ENCODE measurements around the gene ACO2. TPM values are rescaled to one million over a fixed set of nuclear protein-coding genes. Genes with fewer than 3 reads are reported as not detected.
"Not testable (repeated sequence)": the region's sequence is repeated elsewhere in the genome, so short reads cannot be mapped to it uniquely, and the experiment has no call there.

The ACO2 gene
- total RNA-seq, 1 donor from 2014 or later: 114 TPM

DNA sequence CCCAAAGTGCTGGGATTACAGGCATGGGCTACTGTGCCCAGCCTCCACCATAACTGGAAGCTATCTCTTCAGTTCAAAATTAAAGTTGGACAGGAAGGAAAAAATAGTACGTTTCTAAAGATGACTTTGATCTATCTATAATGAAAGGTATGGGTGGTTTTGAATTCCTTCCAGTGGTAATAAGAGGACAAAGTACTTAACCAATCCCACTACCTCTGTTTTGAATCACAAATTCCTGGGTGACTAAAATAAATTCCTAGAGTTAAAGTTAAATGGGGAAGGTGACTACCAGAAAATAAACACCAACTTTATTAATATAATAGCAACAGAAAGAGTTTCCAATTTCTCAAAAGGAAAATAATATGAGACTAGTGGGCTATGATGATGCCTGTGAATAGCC lies 9.5 kb upstream of the ACO2 start:
- Mint-ChIP-seq H3K27me3 (ENCODE audit: unreplicated experiment) (no peaks in the 10 kb centered on the region), H3K4me1 (ENCODE audit: low read depth, unreplicated experiment) (no peaks in the 10 kb centered on the region)

GRCh38 chr22:41460071-41460470 lies 8.8 kb upstream of the ACO2 start:
- H3K36me3 Mint-ChIP-seq (ENCODE audit: unreplicated experiment); H3K9me3 Mint-ChIP-seq (ENCODE audit: unreplicated experiment); H3K4me1 Mint-ChIP-seq (ENCODE audit: low read depth, unreplicated experiment); H3K27ac Mint-ChIP-seq (ENCODE audit: unreplicated experiment); H3K4me3 Mint-ChIP-seq (ENCODE audit: unreplicated experiment); H3K27me3 Mint-ChIP-seq (ENCODE audit: unreplicated experiment); DNase-seq: not testable (repeated sequence)

More for the DNA sequence above, 9.5 kb upstream of the ACO2 start:
- TF ChIP-seq CTCF (IDR thresholded peaks at IDR 0.05; ENCODE audit: partially characterized antibody, unreplicated experiment): no peak
- no peak for DNase-seq
- Mint-ChIP-seq H3K4me3 (ENCODE audit: unreplicated experiment) (no peak overlapping the region), H3K9me3 (ENCODE audit: unreplicated experiment) (no peaks in the 10 kb centered on the region), H3K27ac (ENCODE audit: unreplicated experiment) (no peak overlapping the region), H3K36me3 (ENCODE audit: unreplicated experiment) (no peaks in the 10 kb centered on the region)

GRCh38 chr22:41461901-41462300 lies 7.0 kb upstream of the ACO2 start:
- DNase-seq: no peak
- H3K4me1 Mint-ChIP-seq (ENCODE audit: low read depth, unreplicated experiment): no peaks in the 10 kb centered on the region
- H3K27ac Mint-ChIP-seq (ENCODE audit: unreplicated experiment): no peak overlapping the region
- H3K4me3 Mint-ChIP-seq (ENCODE audit: unreplicated experiment): no peak overlapping the region
- no peak for TF ChIP-seq CTCF (IDR thresholded peaks at IDR 0.05; ENCODE audit: partially characterized antibody, unreplicated experiment)
- no peaks in the 10 kb centered on the region for H3K9me3 Mint-ChIP-seq (ENCODE audit: unreplicated experiment)
- H3K27me3 Mint-ChIP-seq (ENCODE audit: unreplicated experiment): no peaks in the 10 kb centered on the region
- H3K36me3 Mint-ChIP-seq (ENCODE audit: unreplicated experiment): no peaks in the 10 kb centered on the region

DNA sequence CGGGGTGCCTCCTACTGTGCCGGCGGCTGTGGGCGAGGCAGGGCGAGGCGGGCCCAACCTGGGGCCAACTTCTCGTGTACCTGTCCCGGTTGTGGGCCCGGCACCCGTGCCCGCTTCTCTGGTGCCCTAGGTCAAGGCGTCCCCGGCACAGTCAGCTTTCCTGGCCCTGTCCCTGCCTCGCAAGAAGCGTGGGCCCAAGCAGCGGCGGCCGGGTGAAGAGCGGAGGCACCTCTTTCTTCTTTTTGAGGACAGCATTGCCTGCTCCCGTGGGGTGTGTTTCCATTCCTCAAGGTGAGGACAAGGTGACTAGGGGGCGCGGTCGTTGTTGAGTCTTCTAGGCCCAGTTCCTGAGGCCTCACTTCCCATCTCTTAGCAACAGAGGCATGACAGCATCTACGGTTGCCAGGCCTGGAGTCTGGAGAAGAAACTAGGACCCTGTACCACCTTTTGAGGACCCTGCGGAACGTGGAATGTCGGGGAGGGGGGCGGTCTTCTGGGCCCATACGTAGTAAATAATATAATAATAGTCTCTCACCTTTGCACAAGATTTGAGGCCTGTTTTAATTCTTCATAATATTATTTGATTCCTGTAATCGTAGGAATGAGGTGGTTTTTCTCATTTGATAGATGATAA lies 418 bp downstream of the ACO2 start:
- no peaks in the 10 kb centered on the region for H3K36me3 Mint-ChIP-seq (ENCODE audit: unreplicated experiment)
- H3K9me3 Mint-ChIP-seq (ENCODE audit: unreplicated experiment): peaks cover 4% of the 10 kb centered on the region
- H3K4me1 Mint-ChIP-seq (ENCODE audit: low read depth, unreplicated experiment): peaks cover 6% of the 10 kb centered on the region
- peaks cover 5% of the 10 kb centered on the region for H3K27me3 Mint-ChIP-seq (ENCODE audit: unreplicated experiment)
- peak overlapping the region; percentile 97 for H3K4me3 Mint-ChIP-seq (ENCODE audit: unreplicated experiment)
- DNase-seq: no peak
- H3K27ac Mint-ChIP-seq (ENCODE audit: unreplicated experiment): peak overlapping the region; percentile 99
- no peak for TF ChIP-seq CTCF (IDR thresholded peaks at IDR 0.05; ENCODE audit: partially characterized antibody, unreplicated experiment)

DNA sequence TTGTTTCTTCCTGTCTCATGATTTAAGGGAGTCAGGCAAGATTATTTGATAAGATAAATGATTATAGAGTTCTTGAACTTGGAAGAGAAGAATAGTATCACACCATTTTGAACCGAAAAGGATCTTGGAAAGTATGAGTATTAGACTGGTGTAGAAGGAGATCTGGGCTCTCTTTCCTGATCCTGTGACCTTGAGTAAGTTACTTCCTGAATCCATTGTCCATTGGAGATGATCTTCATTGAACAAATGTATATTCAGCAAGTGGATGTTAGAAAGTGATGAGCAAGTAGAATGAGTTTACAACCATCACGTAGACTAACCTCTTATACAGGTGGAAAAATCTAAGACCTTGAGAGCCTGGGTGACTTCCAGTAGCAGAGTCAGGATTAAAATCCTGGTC lies 2.0 kb downstream of the ACO2 start:
- no peak for DNase-seq
- Mint-ChIP-seq H3K27ac (ENCODE audit: unreplicated experiment) (no peak overlapping the region), H3K9me3 (ENCODE audit: unreplicated experiment) (peaks cover 4% of the 10 kb centered on the region), H3K27me3 (ENCODE audit: unreplicated experiment) (peaks cover 5% of the 10 kb centered on the region), H3K4me3 (ENCODE audit: unreplicated experiment) (peak overlapping the region; percentile 71), H3K36me3 (ENCODE audit: unreplicated experiment) (no peaks in the 10 kb centered on the region), H3K4me1 (ENCODE audit: low read depth, unreplicated experiment) (peaks cover 6% of the 10 kb centered on the region)
- TF ChIP-seq CTCF (IDR thresholded peaks at IDR 0.05; ENCODE audit: partially characterized antibody, unreplicated experiment): no peak
